Bronchial epithelial cell (primary cell): Measurements from ENCODE around the gene COPS8. TPM values are rescaled to one million over a fixed set of nuclear protein-coding genes. Genes with fewer than 3 reads are reported as not detected.

Source experiments
- DNase-seq: peaks from one replicate; pipeline ENCODE4 v3.0.0-alpha.2; 2010; ENCODE audit warnings: low read depth
- FAIRE-seq: peaks from 2 replicates; lab custom pipeline; 2011; peaks lifted over from hg19 to GRCh38; lab: Jason Lieb, UNC
- H3K27me3 ChIP-seq: 2 replicates; pipeline ENCODE4 v1.5.1; 2011; ENCODE audit warnings: low read length; ENCODE audit not compliant: control insufficient read depth, insufficient read depth
- H3K36me3 ChIP-seq: 2 replicates; pipeline ENCODE4 v1.5.1; 2011; ENCODE audit warnings: low read length; ENCODE audit not compliant: control insufficient read depth, insufficient read depth
- H3K4me3 ChIP-seq: 2 replicates; pipeline ENCODE4 v1.5.1; 2011; ENCODE audit warnings: mild to moderate bottlenecking, low read depth, low read length, control low read depth
- CTCF ChIP-seq: IDR thresholded peaks from 2 replicates; pipeline ENCODE4 v1.5.1; 2011; ENCODE audit warnings: mild to moderate bottlenecking, moderate library complexity, low read length, control low read depth, inconsistent platforms; ENCODE audit not compliant: insufficient read depth, severe bottlenecking
- total RNA-seq: library from RNA; depleted of rRNA; stranded (reverse); fragments of >200 nt; gene quantifications from 2 replicates; pipeline ENCODE4 v1.2.1, GENCODE V29; 2014

COPS8 gene
- total RNA-seq, 1 donor from 2014 or later: 58.2 TPM

- Histone ChIP-seq H3K4me3 (no peak overlapping the region), H3K27me3 (no peaks in the 10 kb centered on the region), H3K36me3 (no peaks in the 10 kb centered on the region)
- TF ChIP-seq CTCF: no peak
- DNase-seq (no peak), FAIRE-seq (no peak)
These were observed 41.0 kb downstream of the COPS8 start for GRCh38 chr2:237126519-237127174.

GRCh38 chr2:237128026-237128703, 42.5 kb downstream of the COPS8 start:
- DNase-seq (peak; percentile 98), FAIRE-seq (no peak)
- Histone ChIP-seq H3K36me3 (no peaks in the 10 kb centered on the region), H3K27me3 (no peaks in the 10 kb centered on the region), H3K4me3 (no peak overlapping the region)
- TF ChIP-seq CTCF: no peak

GRCh38 chr2:237128845-237129592, 43.3 kb downstream of the COPS8 start:
- DNase-seq (no peak), FAIRE-seq (no peak)
- Histone ChIP-seq H3K4me3 (no peak overlapping the region), H3K36me3 (no peaks in the 10 kb centered on the region), H3K27me3 (no peaks in the 10 kb centered on the region)
- no peak for TF ChIP-seq CTCF

- FAIRE-seq (no peak), DNase-seq (no peak)
- no peak for TF ChIP-seq CTCF
- H3K27me3 ChIP-seq: no peaks in the 10 kb centered on the region
- no peak overlapping the region for H3K4me3 ChIP-seq
- H3K36me3 ChIP-seq: no peaks in the 10 kb centered on the region
These were observed 44.1 kb downstream of the COPS8 start for GRCh38 chr2:237129625-237130263.

- no peak overlapping the region for H3K4me3 ChIP-seq
- no peak for TF ChIP-seq CTCF
- FAIRE-seq (peak; percentile 99), DNase-seq (no peak)
- no peaks in the 10 kb centered on the region for H3K36me3 ChIP-seq
- H3K27me3 ChIP-seq: no peaks in the 10 kb centered on the region
These were observed 45.1 kb downstream of the COPS8 start for GRCh38 chr2:237130562-237131421.
